ENCODE data around the gene CLEC4D. TPM values are rescaled to one million over a fixed set of nuclear protein-coding genes. Genes with fewer than 3 reads are reported as not detected.
"Not testable (repeated sequence)": the region's sequence is repeated elsewhere in the genome, so short reads cannot be mapped to it uniquely, and the experiment has no call there.

The CLEC4D gene
- total RNA-seq, 2 donors from 2014 or later = 0.63 TPM; not detected in 1

- no peaks in the 10 kb centered on the region for H3K36me3 ChIP-seq
- no peak overlapping the region for H3K27ac ChIP-seq
- H3K9me3 ChIP-seq = no peaks in the 10 kb centered on the region
- no peak for DNase-seq (ENCODE audit: low spot score)
- no peaks in the 10 kb centered on the region for H3K27me3 ChIP-seq (replicated peaks; ENCODE audit: insufficient read depth)
- H3K4me3 ChIP-seq = no peak overlapping the region
- no peaks in the 10 kb centered on the region for H3K4me1 ChIP-seq (ENCODE audit: control insufficient read depth in 1 of 2, low read depth in 2 of 2)
- no peak for TF ChIP-seq CTCF (IDR thresholded peaks at IDR 0.05)
- ATAC-seq (ENCODE audit: insufficient number of reproducible peaks, low FRiP score, low read depth) = no peak
Measured at GRCh38 chr12:8482571-8483061, 30.7 kb upstream of the CLEC4D start.

- H3K4me3 ChIP-seq = no peak overlapping the region
- no peaks in the 10 kb centered on the region for H3K9me3 ChIP-seq
- no peaks in the 10 kb centered on the region for H3K4me1 ChIP-seq (ENCODE audit: control insufficient read depth in 1 of 2, low read depth in 2 of 2)
- ATAC-seq (ENCODE audit: insufficient number of reproducible peaks, low FRiP score, low read depth) (no peak), DNase-seq (ENCODE audit: low spot score) (no peak)
- no peaks in the 10 kb centered on the region for H3K36me3 ChIP-seq
- no peaks in the 10 kb centered on the region for H3K27me3 ChIP-seq (replicated peaks; ENCODE audit: insufficient read depth)
- H3K27ac ChIP-seq = no peak overlapping the region
- TF ChIP-seq CTCF (IDR thresholded peaks at IDR 0.05) = no peak
Measured at GRCh38 chr12:8483079-8483478, 30.2 kb upstream of the CLEC4D start.

- DNase-seq (ENCODE audit: low spot score) = no peak
- no peak overlapping the region for H3K4me3 ChIP-seq
- no peaks in the 10 kb centered on the region for H3K4me1 ChIP-seq (ENCODE audit: control insufficient read depth in 1 of 2, low read depth in 2 of 2)
- no peaks in the 10 kb centered on the region for H3K27me3 ChIP-seq (replicated peaks; ENCODE audit: insufficient read depth)
- H3K36me3 ChIP-seq = no peaks in the 10 kb centered on the region
- ATAC-seq (ENCODE audit: insufficient number of reproducible peaks, low FRiP score, low read depth) = no peak
- no peak for TF ChIP-seq CTCF (IDR thresholded peaks at IDR 0.05)
- H3K9me3 ChIP-seq = no peaks in the 10 kb centered on the region
- H3K27ac ChIP-seq = no peak overlapping the region
Measured at GRCh38 chr12:8491646-8492530, 21.4 kb upstream of the CLEC4D start.

GRCh38 chr12:8493084-8493483, 20.2 kb upstream of the CLEC4D start:
- Histone ChIP-seq H3K27me3 (replicated peaks; ENCODE audit: insufficient read depth) (no peaks in the 10 kb centered on the region), H3K36me3 (no peaks in the 10 kb centered on the region), H3K9me3 (no peaks in the 10 kb centered on the region), H3K4me1 (ENCODE audit: control insufficient read depth in 1 of 2, low read depth in 2 of 2) (no peaks in the 10 kb centered on the region), H3K4me3 (no peak overlapping the region), H3K27ac (no peak overlapping the region)
- TF ChIP-seq CTCF (IDR thresholded peaks at IDR 0.05) = no peak
- DNase-seq (ENCODE audit: low spot score) (no peak), ATAC-seq (ENCODE audit: insufficient number of reproducible peaks, low FRiP score, low read depth) (no peak)

GRCh38 chr12:8495671-8496070, 17.6 kb upstream of the CLEC4D start:
- H3K4me3 ChIP-seq; H3K9me3 ChIP-seq; DNase-seq (ENCODE audit: low spot score); H3K27me3 ChIP-seq (replicated peaks; ENCODE audit: insufficient read depth); H3K4me1 ChIP-seq (ENCODE audit: control insufficient read depth in 1 of 2, low read depth in 2 of 2); H3K27ac ChIP-seq; ATAC-seq (ENCODE audit: insufficient number of reproducible peaks, low FRiP score, low read depth); H3K36me3 ChIP-seq: not testable (repeated sequence)

- not testable (repeated sequence) for H3K4me3 ChIP-seq; ATAC-seq (ENCODE audit: insufficient number of reproducible peaks, low FRiP score, low read depth); H3K27ac ChIP-seq; DNase-seq (ENCODE audit: low spot score); H3K4me1 ChIP-seq (ENCODE audit: control insufficient read depth in 1 of 2, low read depth in 2 of 2); H3K27me3 ChIP-seq (replicated peaks; ENCODE audit: insufficient read depth); H3K9me3 ChIP-seq; H3K36me3 ChIP-seq
Measured at GRCh38 chr12:8496074-8496473, 17.2 kb upstream of the CLEC4D start.
